SK-N-MC (cell line): ENCODE measurements around the gene NUPR1.

Experiments
- EZH2 ChIP-seq: fragments of 200-600 bp; sonication (generic); IDR thresholded peaks from one replicate; pipeline ENCODE4 v1.6.1; 2017; ENCODE audit warnings: antibody characterized with exemption
- POLR2AphosphoS5 ChIP-seq: IDR thresholded peaks from 2 replicates; pipeline ENCODE4 v1.6.1; 2012; ENCODE audit warnings: mild to moderate bottlenecking, low read depth, low read length, borderline replicate concordance

GRCh38 chr16:28522792-28523191, 16.0 kb downstream of the NUPR1 start:
- no peak for TF ChIP-seq POLR2AphosphoS5
- TF ChIP-seq EZH2, result no peak
